ENCODE results near the gene GMNN. TPM values are rescaled to one million over a fixed set of nuclear protein-coding genes. Genes with fewer than 3 reads are reported as not detected.

Gene GMNN
- total RNA-seq, 2 experiments from 2014 or later: 80.5 to 82.6 TPM

DNA sequence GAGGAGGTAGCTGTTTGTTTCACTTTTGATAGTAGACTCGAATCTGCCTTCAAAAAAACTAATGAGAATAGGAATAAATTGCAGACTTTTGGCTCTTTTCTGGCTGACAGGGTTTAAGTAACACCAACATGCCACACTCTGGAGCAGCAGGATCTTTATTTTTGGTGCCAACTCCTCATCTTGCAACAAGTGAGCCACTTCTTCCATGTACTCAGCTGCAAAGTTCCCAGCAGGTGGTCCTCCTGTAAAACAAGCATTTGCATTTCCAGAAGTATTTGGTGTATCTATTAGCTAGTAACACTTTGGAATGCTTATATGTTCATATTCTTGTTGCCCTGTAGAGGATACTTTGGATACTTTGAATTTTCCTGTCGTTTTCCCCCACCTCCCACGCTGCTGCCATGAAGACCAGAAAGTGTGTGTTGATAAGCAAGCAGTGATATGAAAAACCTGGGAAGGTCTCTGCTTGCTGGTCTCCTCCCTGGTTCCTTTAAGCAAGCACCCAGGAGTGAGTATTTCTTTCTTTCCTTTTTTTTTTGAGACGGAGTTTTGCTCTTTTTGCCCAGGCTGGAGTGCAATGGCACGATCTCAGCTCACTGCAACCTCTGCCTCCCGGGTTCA, 23.0 kb downstream of the GMNN start:
- ChIA-PET POLR2A (no interaction called here), CTCF (no interaction called here)

DNA sequence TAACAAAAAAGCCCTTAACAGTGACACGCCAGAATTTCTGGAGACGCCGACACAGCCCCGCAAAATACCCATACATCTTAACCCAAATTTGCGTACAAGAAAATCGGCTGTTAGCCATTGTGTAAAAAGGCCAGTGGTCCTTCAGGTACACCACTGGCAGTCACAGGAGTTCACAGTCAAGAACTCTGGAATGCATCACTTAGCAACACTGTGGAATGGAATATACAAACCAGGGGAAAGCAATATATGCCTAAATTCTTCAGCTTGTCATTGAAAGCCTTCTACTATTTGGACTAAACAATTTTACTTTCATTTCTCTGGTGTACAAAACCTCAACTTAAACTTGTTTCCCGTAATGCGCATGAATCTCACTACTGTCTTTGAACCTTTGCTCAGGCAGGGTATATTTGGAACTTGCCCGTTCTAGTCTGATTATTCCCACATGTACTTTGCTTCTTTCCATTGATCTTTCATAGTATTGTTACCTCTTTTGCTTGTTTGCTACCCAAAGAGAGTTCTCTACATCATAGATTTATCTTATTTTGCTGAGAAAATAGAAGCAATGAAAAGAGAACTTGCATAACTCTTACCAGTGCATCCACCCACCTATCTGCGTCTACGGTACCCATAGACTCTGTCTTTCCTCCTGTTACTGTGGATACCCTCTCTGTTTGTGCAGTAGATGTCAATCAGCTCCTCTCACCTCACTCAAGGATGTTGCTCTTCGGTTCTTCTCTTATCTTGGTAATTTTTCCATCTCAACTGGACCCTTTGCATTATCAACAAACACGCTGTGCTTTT, 24.2 kb downstream of the GMNN start, which contains the start of gene ARMH2:
TSS of gene ARMH2 (minus strand) at position 178 of the 801 bp plus-strand sequence. CDS start at position 118, 60 bp downstream.
- CTCF ChIA-PET: no interaction called here
- POLR2A ChIA-PET: no interaction called here

DNA sequence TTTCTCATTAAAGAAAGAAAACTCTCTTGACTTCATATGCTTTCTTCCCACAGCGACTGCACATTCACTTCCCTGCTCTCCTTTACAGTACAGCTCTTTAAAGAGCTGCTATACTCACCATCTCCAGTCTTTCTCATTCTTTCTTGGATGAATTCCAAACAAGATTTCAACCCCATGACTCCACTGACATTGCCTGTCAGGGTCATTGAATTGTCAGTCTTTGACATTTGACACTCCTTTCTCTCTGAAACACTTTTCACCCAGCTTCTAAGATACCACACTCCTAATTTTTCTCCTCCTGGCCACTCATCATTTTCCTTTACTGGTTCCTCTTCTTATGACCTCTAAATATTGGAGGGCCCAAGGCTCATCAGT, 24.8 kb downstream of the GMNN start:
- CTCF ChIA-PET: interaction anchor here (0.6 kb wide), 1 partner anchor 20 kb away, joined by 4 read pairs; no protein-coding TSS in a partner anchor
- POLR2A ChIA-PET: no interaction called here

DNA sequence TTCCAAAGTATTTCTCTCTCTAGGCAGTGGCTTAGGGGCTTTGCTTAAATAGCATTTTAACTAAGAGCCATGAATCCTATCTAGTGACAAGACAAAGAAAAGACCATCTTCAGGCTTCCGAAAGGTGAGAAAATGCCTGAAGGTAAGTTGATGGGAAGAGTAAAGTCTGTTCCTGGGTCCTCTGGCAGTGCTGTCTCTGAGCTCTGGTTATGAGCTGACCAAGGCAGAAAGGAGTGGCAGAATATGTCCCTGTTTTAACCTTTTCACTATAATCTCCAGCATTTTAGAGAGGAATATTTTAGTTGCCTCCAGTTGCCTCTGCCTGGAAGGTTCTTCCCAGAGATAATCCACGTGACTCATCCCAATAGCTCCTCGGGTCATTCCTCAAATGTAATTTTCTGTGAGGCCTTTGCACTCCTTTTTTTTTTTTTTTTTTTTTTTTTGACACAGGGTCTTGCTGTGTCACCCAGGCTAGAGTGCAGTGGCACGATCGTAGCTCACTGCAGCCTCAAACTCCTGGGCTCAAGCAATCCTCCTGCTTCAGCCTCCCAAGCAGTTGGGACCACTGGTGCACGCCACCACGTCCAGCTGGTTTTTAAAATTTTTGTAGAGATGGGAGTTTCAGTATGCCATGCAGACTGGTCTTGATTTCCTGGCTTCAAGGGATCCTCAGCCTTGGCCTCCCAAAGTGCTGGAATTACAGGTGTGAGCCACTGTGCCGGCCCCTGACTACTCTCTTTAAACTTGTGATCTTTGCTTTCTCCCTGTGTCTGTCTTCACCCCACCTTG, 27.7 kb downstream of the GMNN start:
- ChIA-PET POLR2A (no interaction called here), CTCF (no interaction called here)

DNA sequence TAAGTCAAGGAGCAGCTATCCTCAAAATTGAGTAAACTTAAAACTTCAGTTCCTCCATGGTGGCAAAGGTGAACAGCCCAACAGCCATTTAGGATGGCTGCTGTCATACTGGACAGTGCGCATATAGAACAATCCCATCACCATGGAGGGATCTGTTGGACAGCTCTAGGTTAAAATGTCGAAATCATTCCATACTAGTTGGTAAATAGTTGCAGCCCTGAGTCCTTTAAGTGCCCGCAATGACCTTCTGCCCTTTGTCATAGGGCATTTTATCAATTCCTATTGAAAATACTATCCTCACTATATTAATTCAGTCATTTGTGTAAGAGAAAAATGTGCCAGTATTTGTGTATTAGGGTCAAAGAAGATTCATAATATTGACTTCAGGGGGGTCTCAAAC, 32.8 kb downstream of the GMNN start:
- ChIA-PET POLR2A (no interaction called here), CTCF (no interaction called here)

DNA sequence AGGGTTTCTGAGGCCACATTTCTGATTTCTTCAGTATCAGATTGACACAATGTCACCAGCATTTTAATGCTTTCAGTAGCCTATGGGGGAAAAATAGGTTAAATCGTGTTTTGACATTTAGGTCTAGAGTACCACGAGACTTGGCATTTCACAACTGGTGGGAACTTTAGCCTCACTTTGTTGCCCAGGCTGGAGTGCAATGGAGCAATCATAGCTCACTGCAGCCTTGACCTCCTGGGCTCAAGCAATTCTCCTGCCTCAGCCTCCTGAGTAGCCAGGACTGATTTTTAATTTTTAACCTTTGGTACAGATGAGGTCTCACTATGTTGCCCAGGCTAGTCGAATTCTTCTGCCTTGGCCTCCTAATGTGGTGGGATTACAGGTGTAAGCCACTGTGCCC, 35.0 kb downstream of the GMNN start:
- ChIA-PET CTCF (no interaction called here), POLR2A (no interaction called here)

DNA sequence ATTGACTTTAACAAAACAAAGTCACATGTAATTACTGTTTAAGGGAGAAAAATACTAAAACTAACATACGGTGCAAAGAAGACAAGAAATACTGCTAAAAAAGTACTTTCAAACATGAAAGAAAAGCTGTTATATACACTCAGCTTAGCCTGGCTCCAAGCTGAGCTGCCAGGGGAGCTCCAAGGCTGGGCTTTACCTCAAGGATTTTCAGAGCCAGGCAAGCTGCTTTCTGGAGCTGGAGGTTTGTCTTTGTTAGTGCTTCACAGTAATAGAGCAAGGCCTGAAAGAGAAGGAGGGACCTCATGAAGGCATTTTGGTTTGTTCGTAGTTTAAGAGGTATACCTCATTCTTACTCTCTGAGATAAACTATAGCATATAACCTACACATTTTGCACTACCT, 43.6 kb downstream of the GMNN start:
- ChIA-PET POLR2A (no interaction called here), CTCF (interaction anchor here (0.5 kb wide), 1 partner anchor 28 kb away, joined by 3 read pairs; no protein-coding TSS in a partner anchor)

DNA sequence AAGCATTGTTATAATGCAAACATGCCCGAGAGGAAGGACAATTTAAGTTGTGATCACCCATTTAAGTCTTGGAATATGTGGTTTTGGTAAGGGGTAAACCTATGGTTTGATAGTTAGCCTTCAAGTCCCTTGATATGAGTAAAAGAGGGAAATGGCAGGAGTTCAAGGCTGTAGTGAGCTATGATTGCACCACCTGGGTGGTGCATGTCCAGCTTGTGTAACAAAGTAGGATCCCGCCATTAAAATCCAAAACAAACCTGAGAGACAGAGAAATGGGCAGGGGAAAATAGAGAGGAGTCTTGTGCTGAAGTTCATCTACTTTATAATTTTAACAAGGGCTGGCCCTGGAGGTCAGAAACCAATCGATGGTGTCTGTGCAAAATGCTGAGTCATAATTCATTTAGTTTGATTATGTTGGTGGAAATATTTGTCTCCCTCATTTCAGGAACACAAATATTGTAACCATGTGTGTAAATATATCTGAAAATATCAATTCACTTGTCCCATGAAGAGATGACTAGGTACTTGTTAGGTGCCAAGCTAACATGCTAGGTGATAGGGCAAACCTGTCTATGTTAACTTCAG, 47.2 kb downstream of the GMNN start:
- POLR2A ChIA-PET: no interaction called here
- CTCF ChIA-PET: interaction anchor here (0.7 to 1.5 kb wide), 2 partner anchors 11 to 196 kb away, joined by 3 read pairs; no protein-coding TSS in a partner anchor

DNA sequence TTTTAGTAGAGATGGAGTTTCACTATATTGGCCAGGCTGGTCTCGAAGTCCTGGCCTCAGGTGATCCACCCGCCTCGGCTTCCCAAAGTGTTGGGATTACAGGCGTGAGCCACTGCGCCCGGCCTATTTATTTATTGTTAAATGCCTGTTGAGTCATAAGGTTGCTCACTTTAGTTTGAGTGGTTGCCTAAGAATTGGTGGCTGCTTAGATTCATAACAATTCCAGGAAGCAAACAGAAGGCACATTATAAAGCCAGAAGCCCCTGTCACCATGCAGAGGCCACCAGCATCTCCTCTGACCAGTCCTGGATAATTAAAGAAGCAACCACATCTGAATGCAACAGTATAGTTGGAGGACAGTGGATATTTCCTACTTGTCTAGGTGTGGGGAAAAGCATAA, 48.0 kb downstream of the GMNN start:
- ChIA-PET CTCF (no interaction called here), POLR2A (interaction anchor here (0.5 kb wide), 1 partner anchor 145 kb away, joined by 4 read pairs; no protein-coding TSS in a partner anchor)

DNA sequence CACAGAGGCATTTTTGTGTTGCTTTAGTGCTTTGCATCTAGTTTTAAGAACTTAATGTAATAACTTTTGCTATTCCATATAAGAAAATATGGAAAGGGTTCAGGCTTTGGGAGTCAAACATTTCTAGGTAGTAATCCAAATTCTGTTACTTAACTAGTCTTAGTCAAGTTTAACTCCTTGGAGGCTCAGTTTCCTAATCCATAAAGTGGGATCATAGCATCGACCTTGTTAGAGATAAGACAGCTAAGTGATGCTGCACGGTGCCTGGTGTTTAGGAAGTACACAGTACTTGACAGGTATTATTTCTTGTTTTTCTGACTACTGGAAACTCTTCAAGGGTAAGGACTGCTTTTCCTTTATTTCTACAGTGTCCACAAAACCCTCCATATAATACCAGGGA, 48.4 kb downstream of the GMNN start:
- ChIA-PET POLR2A (interaction anchor here (0.5 kb wide), 1 partner anchor 145 kb away, joined by 4 read pairs; no protein-coding TSS in a partner anchor), CTCF (no interaction called here)

DNA sequence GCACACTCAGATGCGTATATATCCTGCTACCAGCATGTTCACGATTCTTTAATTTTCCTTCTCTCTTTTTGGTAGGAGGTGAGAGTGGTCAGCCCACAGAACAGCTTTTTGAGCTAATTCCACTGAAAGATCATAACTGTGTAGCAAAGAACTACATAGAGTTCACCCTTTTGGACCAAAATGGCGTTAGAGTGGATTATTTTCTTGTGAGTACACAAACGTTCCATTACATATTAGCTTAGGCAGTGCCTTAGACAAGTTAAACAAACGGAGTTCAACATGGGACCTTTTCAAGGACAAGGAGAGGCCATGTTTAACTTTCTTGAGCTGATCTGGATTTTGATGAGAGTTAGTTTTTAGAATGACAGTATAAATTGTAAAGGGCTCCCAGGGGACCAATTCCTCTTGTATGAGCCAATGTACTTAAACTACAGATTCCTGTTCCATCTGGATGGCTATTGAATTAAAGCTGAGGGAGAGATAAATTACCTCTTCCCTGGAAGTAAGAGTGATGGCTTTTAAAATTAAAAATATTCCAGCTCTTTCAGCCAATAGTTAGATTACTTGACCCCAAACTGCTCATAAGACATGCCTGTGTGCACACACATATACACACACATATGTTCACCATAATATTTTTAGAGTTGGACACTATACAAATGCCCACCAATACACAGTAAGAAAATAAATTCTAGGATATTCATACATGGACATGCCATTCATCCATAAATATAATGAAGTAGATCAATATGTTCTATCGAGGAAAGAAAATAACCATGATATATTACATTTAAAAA, 49.6 kb downstream of the GMNN start:
- CTCF ChIA-PET: interaction anchor here (0.9 kb wide), 1 partner anchor 124 kb away, joined by 3 read pairs; no protein-coding TSS in a partner anchor
- POLR2A ChIA-PET: no interaction called here

DNA sequence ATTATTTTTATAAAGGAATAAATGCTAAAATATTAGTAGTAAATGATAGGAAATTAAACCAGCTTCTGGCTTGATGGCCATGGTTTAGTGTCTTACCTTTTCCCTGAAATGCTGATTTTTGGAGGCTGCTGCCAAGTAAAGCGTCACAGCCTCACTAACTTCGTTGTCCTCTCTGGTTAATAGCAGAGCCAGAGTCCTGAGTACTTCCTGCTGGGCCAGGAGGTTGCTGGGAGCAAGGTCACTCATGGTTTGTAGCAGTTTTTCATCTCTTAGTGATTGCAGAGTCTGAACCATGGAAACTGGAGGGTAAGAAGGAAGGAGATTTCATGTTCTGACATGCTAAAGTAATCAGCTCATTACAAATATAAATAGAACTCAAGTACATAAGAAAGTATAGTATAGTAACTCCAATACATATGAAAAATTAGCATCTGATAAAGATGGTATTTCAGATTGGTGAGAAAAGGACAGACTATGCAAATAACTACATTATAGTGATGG, 50.4 kb downstream of the GMNN start:
- POLR2A ChIA-PET: no interaction called here

DNA sequence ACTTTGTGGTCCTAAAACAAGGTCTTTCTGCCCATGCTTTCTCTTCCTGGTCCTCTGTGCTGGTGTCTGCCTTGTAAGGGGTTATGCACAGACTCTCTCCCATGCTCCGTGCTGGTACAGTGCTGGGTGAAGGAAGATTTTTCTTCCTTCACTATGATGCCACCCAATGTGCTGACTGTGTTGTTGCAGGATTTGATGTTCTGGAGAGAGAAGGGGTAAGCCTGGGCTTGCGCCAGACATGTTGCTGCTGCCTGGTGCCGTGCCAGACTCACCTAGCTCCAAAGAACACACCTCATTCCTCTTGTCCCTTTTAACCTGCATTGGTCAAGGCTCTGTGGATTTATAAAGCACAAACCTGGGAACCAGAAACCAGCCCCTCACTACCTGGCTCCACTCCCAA, 52.4 kb downstream of the GMNN start:
- POLR2A ChIA-PET: no interaction called here
- CTCF ChIA-PET: interaction anchor here (1.3 to 1.6 kb wide), 2 partner anchors 12 to 191 kb away, joined by 3 read pairs; no protein-coding TSS in a partner anchor

More for the DNA sequence above, 50.4 kb downstream of the GMNN start:
- CTCF ChIA-PET: no interaction called here

DNA sequence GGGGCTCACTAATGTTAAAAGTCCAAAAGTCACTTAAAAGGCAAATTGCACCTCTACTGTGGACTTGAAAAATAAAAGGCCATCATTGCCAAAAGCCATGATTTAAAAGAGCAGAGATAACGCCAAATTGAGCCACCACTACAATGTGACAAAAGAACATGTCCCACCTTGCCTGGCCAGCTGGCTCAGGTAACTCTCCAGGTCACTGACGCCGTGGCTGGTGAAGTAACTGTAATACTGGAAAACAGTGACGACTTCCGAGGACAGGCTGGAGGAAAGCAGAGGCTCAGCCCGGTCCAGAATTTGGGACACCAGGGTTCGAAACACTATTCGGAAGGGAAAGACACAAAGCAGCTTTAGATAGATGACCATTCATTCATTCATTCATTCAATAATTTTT, 53.2 kb downstream of the GMNN start:
- CTCF ChIA-PET: interaction anchor here (1.3 to 1.6 kb wide), 2 partner anchors 11 to 190 kb away, joined by 3 read pairs; no protein-coding TSS in a partner anchor
- POLR2A ChIA-PET: no interaction called here

DNA sequence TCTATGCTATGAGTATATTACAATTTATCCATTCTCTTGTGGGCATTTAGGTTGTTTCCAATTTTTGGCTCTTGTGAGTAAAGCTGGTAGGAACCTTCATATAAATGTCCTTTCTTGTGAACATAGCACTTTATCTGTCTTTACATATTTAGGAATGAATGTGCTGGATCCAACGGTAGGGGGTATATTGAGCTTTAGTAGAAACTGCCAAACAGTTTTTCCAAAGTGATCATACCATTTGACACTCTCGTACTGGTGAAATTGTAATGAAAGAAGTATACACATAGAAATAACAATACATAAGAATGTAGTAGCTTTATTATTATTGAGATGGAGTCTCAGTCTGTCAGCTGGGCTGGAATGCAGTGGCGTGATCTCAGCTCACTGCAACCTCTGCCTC, 54.9 kb downstream of the GMNN start:
- POLR2A ChIA-PET: no interaction called here

DNA sequence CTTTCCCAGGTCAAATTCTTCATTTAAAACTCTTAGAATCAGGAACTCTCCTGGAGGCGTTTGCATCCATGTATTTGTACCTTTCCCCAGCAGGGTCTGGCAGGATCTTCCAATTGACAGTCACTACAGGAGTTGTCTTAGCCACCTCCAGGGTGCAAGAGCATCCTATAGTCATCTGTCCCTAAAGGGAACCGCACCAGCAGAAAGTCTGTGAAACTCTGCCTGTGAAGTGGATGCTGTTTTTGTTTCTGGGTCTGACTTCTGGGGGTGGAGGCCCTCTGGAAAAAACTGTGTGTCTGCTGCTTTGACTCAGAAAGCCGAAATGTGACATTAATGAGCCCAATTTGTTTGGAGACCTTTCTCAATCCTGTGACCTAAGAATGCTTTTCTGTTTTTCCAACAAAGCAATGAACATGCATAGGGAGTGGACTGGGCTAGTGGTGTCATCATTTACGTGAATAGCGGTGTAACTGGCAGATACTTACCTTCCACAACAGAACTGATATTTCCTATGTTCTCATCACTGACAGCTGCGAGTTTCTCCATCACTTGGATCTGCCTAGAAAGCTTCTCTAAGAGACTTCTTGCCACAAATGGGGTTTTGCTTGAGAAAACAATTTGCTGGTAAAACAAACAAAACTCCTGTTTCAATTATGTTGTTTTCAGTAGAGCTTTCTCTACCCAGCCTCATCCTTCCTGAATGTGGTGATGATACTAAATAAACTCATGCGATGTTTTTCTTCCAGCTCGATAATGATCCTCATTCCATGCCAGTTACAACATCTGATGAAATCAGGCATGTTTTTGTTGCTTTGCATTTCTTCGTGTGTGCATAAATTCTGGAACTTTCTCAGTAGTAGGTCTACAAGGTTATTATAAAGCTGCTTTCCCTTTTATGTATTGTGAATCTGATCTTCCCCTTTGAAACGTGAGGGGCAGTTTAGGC, 57.3 kb downstream of the GMNN start:
- CTCF ChIA-PET: interaction anchor here (1.6 kb wide), 1 partner anchor 51 kb away, joined by 3 read pairs; no protein-coding TSS in a partner anchor
- POLR2A ChIA-PET: no interaction called here

More for the DNA sequence above, 54.9 kb downstream of the GMNN start:
- CTCF ChIA-PET: interaction anchor here (1.1 to 1.5 kb wide), 2 partner anchors 162 to 188 kb away, joined by 3 to 4 read pairs; no protein-coding TSS in a partner anchor

DNA sequence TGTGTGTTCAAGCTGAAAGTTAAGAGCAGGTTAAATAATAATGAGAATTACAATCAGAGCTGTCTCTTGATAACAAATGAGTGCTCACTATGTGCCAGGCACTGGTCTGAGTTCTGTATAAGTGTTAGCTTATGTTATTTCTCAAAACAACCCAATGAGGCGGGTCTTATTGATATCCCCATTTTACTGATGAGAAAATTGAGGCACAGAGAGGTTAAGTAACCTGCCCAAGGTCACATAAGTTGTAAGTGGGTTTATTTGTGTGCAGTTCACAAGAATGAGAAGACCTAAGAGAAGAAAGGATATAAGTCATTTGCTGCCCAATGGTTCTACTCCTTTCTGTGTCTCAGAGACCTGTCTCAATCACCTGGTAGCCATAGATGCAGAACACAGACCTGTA, 58.1 kb downstream of the GMNN start:
- ChIA-PET POLR2A (no interaction called here), CTCF (interaction anchor here (1.6 kb wide), 1 partner anchor 50 kb away, joined by 3 read pairs; no protein-coding TSS in a partner anchor)

Measured in activated CD8-positive, alpha-beta memory T cell treated with anti-CD3 and anti-CD28 coated beads for 36 hours (primary cell).